GM10248 (cell line): ENCODE measurements around the gene SLC34A3.
"Not testable (repeated sequence)": the region's sequence is repeated elsewhere in the genome, so short reads cannot be mapped to it uniquely, and the experiment has no call there.

Experiments used
- CTCF ChIA-PET: fragments of 300-600 bp; sonication (Branson Sonifier 250); formaldehyde crosslinking; extraction: SDS; loops from one replicate; lab custom pipeline; 2021; ENCODE audit warnings: antibody characterized with exemption; lab: Yijun Ruan, JAX
- POLR2A ChIA-PET: fragments of 350-650 bp; sonication (Branson Sonifier 250); formaldehyde crosslinking; extraction: SDS; loops from one replicate; lab custom pipeline; 2020; ENCODE audit warnings: antibody characterized with exemption; lab: Yijun Ruan, JAX
- DNase-seq: peaks from one replicate; pipeline ENCODE4 v3.0.0; 2012; ENCODE audit errors: extremely low spot score
- CTCF ChIP-seq: IDR thresholded peaks from 2 replicates; pipeline ENCODE4 v1.5.1; 2012; ENCODE audit warnings: mild to moderate bottlenecking, low read depth; ENCODE audit errors: extremely low read depth, missing control alignments, control extremely low read depth

Gene SLC34A3

GRCh38 chr9:137240318-137240840, 9.7 kb downstream of the SLC34A3 start:
- peak; percentile 66 for DNase-seq
- CTCF ChIA-PET, result interaction anchor here (0.8 to 8.0 kb wide), 11 partner anchors 10 to 304 kb away, joined by 3 to 92 read pairs (median 4); partner anchors contain the start of genes CYSRT1, EXD3, LRRC26 and NELFB
- TF ChIP-seq CTCF, result peak; percentile 26
- POLR2A ChIA-PET, result interaction anchor here (0.5 to 6.8 kb wide), 43 partner anchors 9 to 293 kb away, joined by 3 to 124 read pairs (median 5); partner anchors contain the start of genes ANAPC2, CYSRT1, EXD3 and MAN1B1

- ChIA-PET POLR2A (interaction anchor here (0.5 to 6.8 kb wide), 41 partner anchors 9 to 293 kb away, joined by 3 to 124 read pairs (median 5); partner anchors contain the start of genes ANAPC2, CYSRT1, EXD3 and MAN1B1), CTCF (interaction anchor here (0.8 to 8.0 kb wide), 10 partner anchors 11 to 212 kb away, joined by 3 to 92 read pairs (median 4); partner anchors contain the start of genes CYSRT1, EXD3, LRRC26 and NELFB)
- peak; percentile 99 for DNase-seq
- TF ChIP-seq CTCF, result no peak
These were observed 10.3 kb downstream of the SLC34A3 start, which contains the start of gene TUBB4B for GRCh38 chr9:137240841-137241489. Gene TUBB4B (plus strand): TSS chr9:137241287. CDS start chr9:137241361, 74 bp downstream.

GRCh38 chr9:137241490-137242268, 11.0 kb downstream of the SLC34A3 start:
- TF ChIP-seq CTCF, result no peak
- ChIA-PET CTCF (interaction anchor here (0.8 to 8.0 kb wide), 10 partner anchors 12 to 212 kb away, joined by 3 to 92 read pairs (median 4); partner anchors contain the start of genes CYSRT1, NELFB, RNF208 and RNF224), POLR2A (interaction anchor here (0.8 to 6.8 kb wide), 27 partner anchors 8 to 436 kb away, joined by 3 to 124 read pairs (median 4); partner anchors contain the start of genes CYSRT1, NDOR1, NELFB and RNF224)
- DNase-seq, result peak; percentile 64

GRCh38 chr9:137242269-137243203, 11.8 kb downstream of the SLC34A3 start:
- ChIA-PET POLR2A (interaction anchor here (0.5 to 6.8 kb wide), 19 partner anchors 11 to 436 kb away, joined by 3 to 124 read pairs (median 4); partner anchors contain the start of genes MAN1B1, NDOR1, NELFB and NRARP), CTCF (interaction anchor here (0.8 to 2.5 kb wide), 6 partner anchors 11 to 127 kb away, joined by 3 to 10 read pairs (median 3); partner anchors contain the start of genes NELFB and RNF224)
- no peak for DNase-seq
- no peak for TF ChIP-seq CTCF

- CTCF ChIA-PET, result interaction anchor here (0.9 to 2.5 kb wide), 2 partner anchors 12 to 15 kb away, joined by 4 to 10 read pairs; partner anchors contain the start of genes NELFB and RNF224
- POLR2A ChIA-PET, result interaction anchor here (1.0 to 6.8 kb wide), 7 partner anchors 11 to 156 kb away, joined by 3 to 124 read pairs (median 4); partner anchors contain the start of genes MAN1B1, NELFB, NRARP and STPG3
- DNase-seq, result not testable (repeated sequence)
These were observed 12.5 kb downstream of the SLC34A3 start for GRCh38 chr9:137243266-137243625.
